Glutamatergic neuron (in vitro differentiated cells): ENCODE data around the gene SPATA19. TPM values are rescaled to one million over a fixed set of nuclear protein-coding genes. Genes with fewer than 3 reads are reported as not detected.

ENCODE experiments used
- DNase-seq: peaks from one replicate; pipeline ENCODE4 v3.0.0; 2022
- H3K27ac Mint-ChIP-seq: one replicate; pipeline ENCODE4 v1.8.0; 2020; ENCODE audit warnings: mild to moderate bottlenecking, mixed read lengths, inconsistent platforms; ENCODE audit not compliant: unreplicated experiment
- H3K27me3 Mint-ChIP-seq: one replicate; pipeline ENCODE4 v1.8.0; 2020; ENCODE audit warnings: mild to moderate bottlenecking, moderate library complexity, mixed read lengths, inconsistent platforms; ENCODE audit not compliant: unreplicated experiment
- H3K36me3 Mint-ChIP-seq: one replicate; pipeline ENCODE4 v1.8.0; 2020; ENCODE audit warnings: mild to moderate bottlenecking, mixed read lengths, inconsistent platforms; ENCODE audit not compliant: unreplicated experiment
- H3K4me1 Mint-ChIP-seq: one replicate; pipeline ENCODE4 v1.8.0; 2020; ENCODE audit warnings: mild to moderate bottlenecking, low read depth, mixed read lengths, inconsistent platforms; ENCODE audit not compliant: unreplicated experiment
- H3K4me3 Mint-ChIP-seq: one replicate; pipeline ENCODE4 v1.8.0; 2020; ENCODE audit warnings: mild to moderate bottlenecking, mixed read lengths, inconsistent platforms; ENCODE audit not compliant: unreplicated experiment
- H3K9me3 Mint-ChIP-seq: one replicate; pipeline ENCODE4 v1.8.0; 2020; ENCODE audit warnings: mild to moderate bottlenecking, moderate library complexity, mixed read lengths, inconsistent platforms; ENCODE audit not compliant: unreplicated experiment
- total RNA-seq: library from RNA; stranded (reverse); fragmentation: NEBNext Ultra II Directional; extraction: Animal tissue kit (Norgen Biotek cat#: 25700); gene quantifications from one replicate; pipeline ENCODE4 v1.2.1, GENCODE V29; 2021; ENCODE audit not compliant: unreplicated experiment
- TF ChIP-seq, protein P1 (sequence below): fragments of 200-600 bp; sonication (generic); IDR thresholded peaks from one replicate; pipeline ENCODE4 v1.5.0; 2021; ENCODE audit not compliant: partially characterized antibody, unreplicated experiment

Gene SPATA19
- total RNA-seq, 1 donor from 2014 or later: not detected

DNA sequence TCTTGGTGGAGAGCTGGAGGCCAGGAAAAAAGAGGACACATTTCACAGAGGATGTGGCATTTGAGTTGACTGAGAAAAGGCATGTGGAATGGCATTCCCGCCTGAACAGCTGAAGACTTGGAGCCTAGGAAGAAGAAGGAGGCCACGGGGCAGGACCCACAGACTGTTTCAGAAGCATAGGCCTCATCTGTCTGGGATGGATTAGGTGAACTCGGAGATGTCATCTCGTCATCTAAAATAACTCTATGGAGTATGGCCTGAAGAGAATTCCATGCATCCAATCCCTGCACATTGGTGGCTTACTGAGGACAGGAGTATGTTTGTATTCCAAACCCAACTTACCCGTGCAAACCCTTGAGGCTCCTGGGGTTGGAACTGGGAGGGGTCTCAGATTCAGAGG is 16.4 kb downstream of the SPATA19 start:
- Mint-ChIP-seq H3K9me3 (peaks cover 7% of the 10 kb centered on the region), H3K27ac (no peak overlapping the region), H3K4me3 (no peak overlapping the region), H3K36me3 (no peaks in the 10 kb centered on the region), H3K27me3 (peaks cover 11% of the 10 kb centered on the region), H3K4me1 (peaks cover 1% of the 10 kb centered on the region)
- TF ChIP-seq, protein P1, sequence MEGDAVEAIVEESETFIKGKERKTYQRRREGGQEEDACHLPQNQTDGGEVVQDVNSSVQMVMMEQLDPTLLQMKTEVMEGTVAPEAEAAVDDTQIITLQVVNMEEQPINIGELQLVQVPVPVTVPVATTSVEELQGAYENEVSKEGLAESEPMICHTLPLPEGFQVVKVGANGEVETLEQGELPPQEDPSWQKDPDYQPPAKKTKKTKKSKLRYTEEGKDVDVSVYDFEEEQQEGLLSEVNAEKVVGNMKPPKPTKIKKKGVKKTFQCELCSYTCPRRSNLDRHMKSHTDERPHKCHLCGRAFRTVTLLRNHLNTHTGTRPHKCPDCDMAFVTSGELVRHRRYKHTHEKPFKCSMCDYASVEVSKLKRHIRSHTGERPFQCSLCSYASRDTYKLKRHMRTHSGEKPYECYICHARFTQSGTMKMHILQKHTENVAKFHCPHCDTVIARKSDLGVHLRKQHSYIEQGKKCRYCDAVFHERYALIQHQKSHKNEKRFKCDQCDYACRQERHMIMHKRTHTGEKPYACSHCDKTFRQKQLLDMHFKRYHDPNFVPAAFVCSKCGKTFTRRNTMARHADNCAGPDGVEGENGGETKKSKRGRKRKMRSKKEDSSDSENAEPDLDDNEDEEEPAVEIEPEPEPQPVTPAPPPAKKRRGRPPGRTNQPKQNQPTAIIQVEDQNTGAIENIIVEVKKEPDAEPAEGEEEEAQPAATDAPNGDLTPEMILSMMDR: no peak
- DNase-seq: no peak

DNA sequence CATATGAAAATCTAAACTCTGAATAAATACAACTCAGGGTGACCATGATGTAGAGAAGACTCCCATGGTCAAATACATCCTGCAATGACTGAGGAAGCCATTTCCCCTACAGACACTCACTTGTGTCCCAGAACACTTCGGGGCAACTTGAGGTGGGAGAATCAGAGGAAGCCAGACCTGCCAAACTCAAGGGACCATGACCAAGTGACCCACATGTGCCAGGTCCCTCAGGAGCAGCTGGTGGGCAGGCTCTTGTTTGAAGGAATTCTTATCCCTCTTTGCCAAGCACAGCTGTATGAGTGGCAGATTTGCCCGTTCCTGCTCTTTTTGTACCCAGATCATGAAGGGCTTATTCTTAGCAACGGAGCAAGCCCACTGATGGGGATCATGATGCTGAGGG is 17.8 kb downstream of the SPATA19 start:
- Mint-ChIP-seq H3K27ac (no peak overlapping the region), H3K9me3 (peaks cover 7% of the 10 kb centered on the region), H3K4me1 (no peaks in the 10 kb centered on the region), H3K4me3 (no peak overlapping the region), H3K27me3 (peaks cover 11% of the 10 kb centered on the region), H3K36me3 (no peaks in the 10 kb centered on the region)
- TF ChIP-seq, protein P1: no peak
- DNase-seq: no peak

DNA sequence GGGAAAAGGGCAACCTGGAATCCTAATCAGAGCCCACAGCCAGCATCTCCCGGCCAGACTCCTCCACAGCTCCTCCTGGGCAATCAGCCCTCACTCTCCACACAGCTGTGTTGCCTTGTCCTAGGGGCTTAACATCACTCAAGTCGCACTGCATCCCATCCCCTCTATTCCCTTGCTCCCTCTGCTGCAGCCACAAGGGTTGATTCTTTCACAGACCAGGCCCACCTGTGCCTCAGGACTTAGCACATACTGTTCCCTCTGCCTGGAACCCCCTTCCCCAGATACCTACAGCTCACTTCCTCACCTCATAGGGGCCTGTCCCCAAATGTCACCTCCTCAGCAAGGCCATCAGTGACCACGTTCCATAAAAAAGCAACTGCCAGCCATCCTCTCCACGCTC is 18.4 kb downstream of the SPATA19 start:
- peaks cover 7% of the 10 kb centered on the region for H3K27me3 Mint-ChIP-seq
- H3K27ac Mint-ChIP-seq: no peak overlapping the region
- H3K9me3 Mint-ChIP-seq: peaks cover 5% of the 10 kb centered on the region
- no peak for DNase-seq
- TF ChIP-seq, protein P1: no peak
- no peaks in the 10 kb centered on the region for H3K4me1 Mint-ChIP-seq
- H3K4me3 Mint-ChIP-seq: no peak overlapping the region
- no peaks in the 10 kb centered on the region for H3K36me3 Mint-ChIP-seq

DNA sequence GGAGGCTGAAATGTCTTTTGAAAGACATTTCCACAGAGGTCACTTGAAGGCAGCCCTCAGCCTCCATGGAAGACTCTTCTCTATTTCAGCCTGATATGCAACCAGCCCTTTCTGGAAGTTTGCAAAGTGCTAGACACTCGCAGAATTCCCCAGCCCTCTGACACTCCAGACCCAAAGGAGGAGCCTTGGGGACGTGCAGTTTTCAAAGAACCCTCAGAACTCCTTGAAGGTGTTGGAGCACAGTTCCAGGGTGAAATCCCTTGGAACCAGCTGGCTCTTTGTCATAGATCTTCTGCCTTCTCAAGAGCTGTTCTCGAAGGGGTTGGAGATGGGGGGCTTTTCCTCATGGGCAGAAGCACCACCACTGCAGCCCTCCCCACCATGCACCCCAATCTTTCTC is 19.6 kb downstream of the SPATA19 start:
- TF ChIP-seq, protein P1: no peak
- peaks cover 7% of the 10 kb centered on the region for H3K27me3 Mint-ChIP-seq
- no peak for DNase-seq

DNA sequence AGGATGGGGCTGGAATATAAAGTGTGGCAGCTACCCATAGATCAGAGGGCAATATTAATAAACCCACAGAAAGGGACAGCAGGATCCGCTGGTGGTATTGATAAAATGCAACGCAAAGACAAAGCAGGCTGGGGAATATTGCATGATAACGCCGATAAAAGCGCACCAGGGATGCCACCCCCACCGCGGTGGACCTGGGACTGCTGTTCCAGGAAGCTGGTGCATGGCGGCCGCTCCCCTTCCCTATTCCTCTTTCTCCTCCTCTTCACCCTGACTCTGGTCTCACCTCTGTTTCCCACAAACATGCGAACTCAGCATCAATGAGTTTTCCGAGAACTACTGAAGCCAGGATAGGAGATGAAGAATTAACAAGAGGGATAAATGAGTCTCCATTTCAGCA is 20.2 kb downstream of the SPATA19 start:
- no peak for DNase-seq
- H3K36me3 Mint-ChIP-seq: no peaks in the 10 kb centered on the region
- H3K27me3 Mint-ChIP-seq: peaks cover 9% of the 10 kb centered on the region
- no peak overlapping the region for H3K27ac Mint-ChIP-seq
- H3K4me3 Mint-ChIP-seq: no peak overlapping the region
- TF ChIP-seq, protein P1: no peak
- H3K4me1 Mint-ChIP-seq: peaks cover 2% of the 10 kb centered on the region
- peaks cover 3% of the 10 kb centered on the region for H3K9me3 Mint-ChIP-seq

More for the DNA sequence above, 19.6 kb downstream of the SPATA19 start:
- no peaks in the 10 kb centered on the region for H3K4me1 Mint-ChIP-seq
- no peak overlapping the region for H3K27ac Mint-ChIP-seq
- peaks cover 3% of the 10 kb centered on the region for H3K9me3 Mint-ChIP-seq
- H3K36me3 Mint-ChIP-seq: no peaks in the 10 kb centered on the region
- no peak overlapping the region for H3K4me3 Mint-ChIP-seq
